Measurements from ENCODE around the gene CNTN4.

CNTN4 gene

DNA sequence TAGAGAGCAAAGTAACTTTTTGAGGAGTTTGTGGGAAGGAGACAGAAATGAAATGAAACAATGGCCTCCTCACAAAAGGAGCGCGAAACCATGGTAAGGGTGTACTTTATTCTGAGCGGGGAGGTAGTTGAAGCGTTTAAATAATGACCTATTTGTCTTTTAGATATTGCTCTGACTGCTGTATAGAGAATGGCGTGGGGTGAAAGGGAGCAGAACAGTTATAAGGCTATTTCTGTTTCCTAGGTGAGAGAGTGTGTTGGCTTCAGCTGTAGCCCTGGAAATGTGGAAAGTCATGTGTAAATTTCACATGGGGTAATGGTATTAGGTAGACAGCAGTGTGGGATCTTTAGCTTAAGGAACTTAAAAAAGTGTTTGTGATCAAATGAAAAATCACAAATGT is 54.9 kb downstream of the CNTN4 start:
- no peak overlapping the region for H3K4me3 ChIP-seq (ENCODE audit: low read depth, low read length)
- peaks cover 7% of the 10 kb centered on the region for H3K27me3 ChIP-seq (ENCODE audit: control insufficient read depth, insufficient read depth, low read length)
- no peaks in the 10 kb centered on the region for H3K36me3 ChIP-seq (ENCODE audit: control insufficient read depth, insufficient read depth, low read length)
- no peaks in the 10 kb centered on the region for H3K4me1 ChIP-seq (ENCODE audit: control insufficient read depth, insufficient read depth, low read length)
- no peaks in the 10 kb centered on the region for H3K9me3 ChIP-seq (ENCODE audit: control insufficient read depth, insufficient read depth, low read length)
- no peak overlapping the region for H3K9ac ChIP-seq (ENCODE audit: low read depth, low read length)

DNA sequence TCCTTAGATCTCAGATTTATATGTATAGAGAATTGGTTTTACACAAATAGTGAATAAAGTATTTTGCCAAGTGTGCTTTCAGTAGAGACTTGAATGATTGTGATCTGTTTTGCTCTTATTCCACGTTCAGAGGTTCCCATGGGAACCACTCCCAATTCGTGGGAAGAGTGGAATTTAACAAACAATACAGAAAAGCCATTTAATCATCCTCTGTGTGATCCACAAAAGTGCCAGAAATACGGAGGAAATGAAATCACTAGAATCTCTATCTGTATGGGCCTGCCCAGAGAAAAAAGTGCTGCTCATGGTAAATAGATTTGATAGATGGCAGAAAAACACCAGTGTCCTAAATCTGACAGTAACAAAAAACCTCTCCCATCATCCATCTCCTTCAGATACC is 56.0 kb downstream of the CNTN4 start:
- H3K4me3 ChIP-seq (ENCODE audit: low read depth, low read length): no peak overlapping the region
- peaks cover 7% of the 10 kb centered on the region for H3K27me3 ChIP-seq (ENCODE audit: control insufficient read depth, insufficient read depth, low read length)
- no peaks in the 10 kb centered on the region for H3K9me3 ChIP-seq (ENCODE audit: control insufficient read depth, insufficient read depth, low read length)
- no peaks in the 10 kb centered on the region for H3K4me1 ChIP-seq (ENCODE audit: control insufficient read depth, insufficient read depth, low read length)
- no peak overlapping the region for H3K9ac ChIP-seq (ENCODE audit: low read depth, low read length)
- no peaks in the 10 kb centered on the region for H3K36me3 ChIP-seq (ENCODE audit: control insufficient read depth, insufficient read depth, low read length)

GRCh38 chr3:2156244-2156847 is 57.7 kb downstream of the CNTN4 start:
- no peaks in the 10 kb centered on the region for H3K4me1 ChIP-seq (ENCODE audit: control insufficient read depth, insufficient read depth, low read length)
- H3K9ac ChIP-seq (ENCODE audit: low read depth, low read length): no peak overlapping the region
- H3K36me3 ChIP-seq (ENCODE audit: control insufficient read depth, insufficient read depth, low read length): no peaks in the 10 kb centered on the region
- H3K27me3 ChIP-seq (ENCODE audit: control insufficient read depth, insufficient read depth, low read length): peaks cover 7% of the 10 kb centered on the region
- no peak overlapping the region for H3K4me3 ChIP-seq (ENCODE audit: low read depth, low read length)
- no peaks in the 10 kb centered on the region for H3K9me3 ChIP-seq (ENCODE audit: control insufficient read depth, insufficient read depth, low read length)

DNA sequence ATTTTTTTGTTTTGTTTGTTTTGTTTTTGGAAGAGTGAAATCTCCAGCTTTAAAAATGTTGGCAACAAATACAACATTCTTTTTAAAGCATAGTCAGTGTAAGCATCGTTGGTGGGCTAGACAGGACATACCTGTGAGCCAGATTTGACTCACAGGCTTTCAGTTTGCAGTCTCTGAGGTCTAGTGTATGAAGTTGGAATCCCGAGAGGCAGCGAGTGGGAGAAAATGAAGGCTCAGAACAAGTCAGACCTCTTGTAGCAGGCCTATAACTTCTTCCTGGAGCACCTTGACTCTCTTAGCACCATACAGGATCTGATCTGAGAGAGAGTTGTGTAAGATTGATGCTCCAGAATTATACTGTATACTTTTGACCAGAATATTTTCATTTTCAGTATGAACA is 60.2 kb downstream of the CNTN4 start:
- no peaks in the 10 kb centered on the region for H3K4me1 ChIP-seq (ENCODE audit: control insufficient read depth, insufficient read depth, low read length)
- no peak overlapping the region for H3K9ac ChIP-seq (ENCODE audit: low read depth, low read length)
- peaks cover 7% of the 10 kb centered on the region for H3K27me3 ChIP-seq (ENCODE audit: control insufficient read depth, insufficient read depth, low read length)
- H3K36me3 ChIP-seq (ENCODE audit: control insufficient read depth, insufficient read depth, low read length): no peaks in the 10 kb centered on the region
- H3K9me3 ChIP-seq (ENCODE audit: control insufficient read depth, insufficient read depth, low read length): no peaks in the 10 kb centered on the region
- H3K4me3 ChIP-seq (ENCODE audit: low read depth, low read length): no peak overlapping the region

- Histone ChIP-seq H3K27me3 (ENCODE audit: control insufficient read depth, insufficient read depth, low read length) (no peaks in the 10 kb centered on the region), H3K36me3 (ENCODE audit: control insufficient read depth, insufficient read depth, low read length) (no peaks in the 10 kb centered on the region), H3K4me3 (ENCODE audit: low read depth, low read length) (no peak overlapping the region), H3K9ac (ENCODE audit: low read depth, low read length) (no peak overlapping the region), H3K4me1 (ENCODE audit: control insufficient read depth, insufficient read depth, low read length) (no peaks in the 10 kb centered on the region), H3K9me3 (ENCODE audit: control insufficient read depth, insufficient read depth, low read length) (no peaks in the 10 kb centered on the region)
These were observed 67.9 kb downstream of the CNTN4 start for GRCh38 chr3:2166552-2166951.

- Histone ChIP-seq H3K36me3 (ENCODE audit: control insufficient read depth, insufficient read depth, low read length) (no peaks in the 10 kb centered on the region), H3K9ac (ENCODE audit: low read depth, low read length) (no peak overlapping the region), H3K4me3 (ENCODE audit: low read depth, low read length) (no peak overlapping the region), H3K9me3 (ENCODE audit: control insufficient read depth, insufficient read depth, low read length) (no peaks in the 10 kb centered on the region), H3K4me1 (ENCODE audit: control insufficient read depth, insufficient read depth, low read length) (no peaks in the 10 kb centered on the region), H3K27me3 (ENCODE audit: control insufficient read depth, insufficient read depth, low read length) (no peaks in the 10 kb centered on the region)
These were observed 74.0 kb downstream of the CNTN4 start for GRCh38 chr3:2172561-2173171.

GRCh38 chr3:2180634-2181033 is 82.0 kb downstream of the CNTN4 start:
- no peaks in the 10 kb centered on the region for H3K36me3 ChIP-seq (ENCODE audit: control insufficient read depth, insufficient read depth, low read length)
- no peaks in the 10 kb centered on the region for H3K27me3 ChIP-seq (ENCODE audit: control insufficient read depth, insufficient read depth, low read length)
- no peaks in the 10 kb centered on the region for H3K9me3 ChIP-seq (ENCODE audit: control insufficient read depth, insufficient read depth, low read length)
- no peak overlapping the region for H3K9ac ChIP-seq (ENCODE audit: low read depth, low read length)
- H3K4me3 ChIP-seq (ENCODE audit: low read depth, low read length): no peak overlapping the region
- no peaks in the 10 kb centered on the region for H3K4me1 ChIP-seq (ENCODE audit: control insufficient read depth, insufficient read depth, low read length)

GRCh38 chr3:2198776-2199279 is 100.2 kb downstream of the CNTN4 start:
- H3K9ac ChIP-seq (ENCODE audit: low read depth, low read length): no peak overlapping the region
- no peaks in the 10 kb centered on the region for H3K36me3 ChIP-seq (ENCODE audit: control insufficient read depth, insufficient read depth, low read length)
- no peaks in the 10 kb centered on the region for H3K27me3 ChIP-seq (ENCODE audit: control insufficient read depth, insufficient read depth, low read length)
- no peaks in the 10 kb centered on the region for H3K9me3 ChIP-seq (ENCODE audit: control insufficient read depth, insufficient read depth, low read length)
- H3K4me1 ChIP-seq (ENCODE audit: control insufficient read depth, insufficient read depth, low read length): no peaks in the 10 kb centered on the region
- H3K4me3 ChIP-seq (ENCODE audit: low read depth, low read length): no peak overlapping the region

DNA sequence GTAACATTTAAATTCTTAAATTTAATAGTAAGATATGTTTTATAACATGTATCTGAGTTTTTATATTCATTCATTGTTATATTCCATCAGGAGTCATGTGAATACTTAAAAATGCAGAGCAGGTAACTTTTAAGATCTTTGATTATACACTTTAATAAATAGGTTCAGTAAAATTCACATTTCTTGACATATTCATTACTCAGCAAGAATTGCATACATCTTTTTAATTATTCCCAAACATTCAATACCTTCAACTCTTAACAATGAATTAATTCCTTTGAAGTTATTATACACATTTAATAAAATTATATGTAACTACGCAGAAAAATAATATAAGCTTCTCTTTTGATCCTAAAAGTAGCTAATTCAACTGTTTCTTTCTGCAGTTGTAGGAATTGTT is 105.4 kb downstream of the CNTN4 start:
- H3K9me3 ChIP-seq (ENCODE audit: control insufficient read depth, insufficient read depth, low read length): no peaks in the 10 kb centered on the region
- no peak overlapping the region for H3K4me3 ChIP-seq (ENCODE audit: low read depth, low read length)
- no peaks in the 10 kb centered on the region for H3K36me3 ChIP-seq (ENCODE audit: control insufficient read depth, insufficient read depth, low read length)
- no peaks in the 10 kb centered on the region for H3K4me1 ChIP-seq (ENCODE audit: control insufficient read depth, insufficient read depth, low read length)
- H3K9ac ChIP-seq (ENCODE audit: low read depth, low read length): no peak overlapping the region
- no peaks in the 10 kb centered on the region for H3K27me3 ChIP-seq (ENCODE audit: control insufficient read depth, insufficient read depth, low read length)

DNA sequence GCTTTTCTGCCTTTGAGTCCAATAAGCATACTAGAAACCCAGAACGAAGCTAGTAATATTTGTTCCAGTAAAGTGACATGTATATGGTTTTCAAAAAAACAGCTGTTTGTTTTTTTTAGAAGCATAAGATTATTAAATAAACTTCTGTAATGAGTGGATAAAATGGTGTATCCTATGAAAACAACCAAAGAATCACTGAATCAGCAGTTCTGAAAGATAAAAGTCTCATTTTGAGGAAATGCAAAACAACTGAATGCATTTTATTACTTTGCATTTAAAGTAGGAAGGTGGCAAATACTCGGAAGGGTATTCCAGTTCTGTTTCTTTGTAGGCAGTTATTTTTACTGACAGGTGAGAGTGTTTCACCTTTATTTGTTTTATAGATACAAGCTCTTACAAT is 107.0 kb downstream of the CNTN4 start:
- Histone ChIP-seq H3K9ac (ENCODE audit: low read depth, low read length) (no peak overlapping the region), H3K9me3 (ENCODE audit: control insufficient read depth, insufficient read depth, low read length) (no peaks in the 10 kb centered on the region), H3K4me3 (ENCODE audit: low read depth, low read length) (no peak overlapping the region), H3K4me1 (ENCODE audit: control insufficient read depth, insufficient read depth, low read length) (no peaks in the 10 kb centered on the region), H3K36me3 (ENCODE audit: control insufficient read depth, insufficient read depth, low read length) (no peaks in the 10 kb centered on the region), H3K27me3 (ENCODE audit: control insufficient read depth, insufficient read depth, low read length) (no peaks in the 10 kb centered on the region)

DNA sequence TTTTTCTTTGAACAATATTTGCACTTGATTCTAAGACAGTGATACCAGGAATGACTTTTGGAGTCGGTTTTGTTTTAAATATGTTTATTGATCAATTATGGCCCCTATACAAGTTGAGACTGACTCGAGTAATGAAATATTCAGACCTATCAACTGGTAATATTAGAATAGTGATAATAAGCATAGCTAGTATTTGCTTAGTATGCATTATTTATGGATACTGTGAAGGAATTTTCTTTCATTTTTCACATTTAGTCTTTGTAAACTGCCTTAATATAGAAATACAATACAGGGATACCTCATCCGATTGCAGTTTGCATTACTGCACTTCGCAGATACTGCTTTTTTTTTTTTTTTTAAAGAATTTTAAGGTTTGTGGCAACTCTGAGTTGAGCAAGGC is 107.9 kb downstream of the CNTN4 start:
- Histone ChIP-seq H3K9me3 (ENCODE audit: control insufficient read depth, insufficient read depth, low read length) (no peaks in the 10 kb centered on the region), H3K9ac (ENCODE audit: low read depth, low read length) (no peak overlapping the region), H3K36me3 (ENCODE audit: control insufficient read depth, insufficient read depth, low read length) (no peaks in the 10 kb centered on the region)

DNA sequence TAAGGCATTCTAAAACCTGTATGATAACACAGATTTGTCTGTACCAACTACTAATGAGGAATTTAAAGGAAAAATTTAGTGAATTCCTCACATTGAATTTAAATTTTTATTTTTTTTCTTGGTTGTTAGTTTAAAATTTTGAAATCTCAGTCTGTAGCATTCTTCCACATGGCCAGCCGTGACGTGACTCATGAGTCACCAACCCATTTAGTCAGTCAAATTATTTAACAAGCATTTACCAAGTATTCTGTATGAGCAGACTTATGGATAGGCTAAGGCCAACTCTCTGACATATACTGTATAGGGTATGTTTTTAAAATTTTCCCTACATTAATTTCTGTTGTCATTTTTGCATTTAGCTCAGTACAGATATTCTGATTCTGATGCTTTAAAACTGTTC is 112.9 kb downstream of the CNTN4 start:
- H3K9me3 ChIP-seq (ENCODE audit: control insufficient read depth, insufficient read depth, low read length): no peaks in the 10 kb centered on the region
- no peaks in the 10 kb centered on the region for H3K36me3 ChIP-seq (ENCODE audit: control insufficient read depth, insufficient read depth, low read length)
- no peak overlapping the region for H3K4me3 ChIP-seq (ENCODE audit: low read depth, low read length)

More for the DNA sequence above, 107.9 kb downstream of the CNTN4 start:
- no peaks in the 10 kb centered on the region for H3K4me1 ChIP-seq (ENCODE audit: control insufficient read depth, insufficient read depth, low read length)
- H3K27me3 ChIP-seq (ENCODE audit: control insufficient read depth, insufficient read depth, low read length): no peaks in the 10 kb centered on the region
- no peak overlapping the region for H3K4me3 ChIP-seq (ENCODE audit: low read depth, low read length)

More for the DNA sequence above, 112.9 kb downstream of the CNTN4 start:
- Histone ChIP-seq H3K27me3 (ENCODE audit: control insufficient read depth, insufficient read depth, low read length) (no peaks in the 10 kb centered on the region), H3K4me1 (ENCODE audit: control insufficient read depth, insufficient read depth, low read length) (no peaks in the 10 kb centered on the region), H3K9ac (ENCODE audit: low read depth, low read length) (no peak overlapping the region)
